Measurements from ENCODE around the gene FADS2. TPM values are rescaled to one million over a fixed set of nuclear protein-coding genes. Genes with fewer than 3 reads are reported as not detected.

The FADS2 gene
- total and polyA plus RNA-seq, 10 of the 15 experiments (the other 5 are each of a cell fraction or from before 2014, with no cell fraction given): 3.3 to 313 (median 149) TPM

DNA sequence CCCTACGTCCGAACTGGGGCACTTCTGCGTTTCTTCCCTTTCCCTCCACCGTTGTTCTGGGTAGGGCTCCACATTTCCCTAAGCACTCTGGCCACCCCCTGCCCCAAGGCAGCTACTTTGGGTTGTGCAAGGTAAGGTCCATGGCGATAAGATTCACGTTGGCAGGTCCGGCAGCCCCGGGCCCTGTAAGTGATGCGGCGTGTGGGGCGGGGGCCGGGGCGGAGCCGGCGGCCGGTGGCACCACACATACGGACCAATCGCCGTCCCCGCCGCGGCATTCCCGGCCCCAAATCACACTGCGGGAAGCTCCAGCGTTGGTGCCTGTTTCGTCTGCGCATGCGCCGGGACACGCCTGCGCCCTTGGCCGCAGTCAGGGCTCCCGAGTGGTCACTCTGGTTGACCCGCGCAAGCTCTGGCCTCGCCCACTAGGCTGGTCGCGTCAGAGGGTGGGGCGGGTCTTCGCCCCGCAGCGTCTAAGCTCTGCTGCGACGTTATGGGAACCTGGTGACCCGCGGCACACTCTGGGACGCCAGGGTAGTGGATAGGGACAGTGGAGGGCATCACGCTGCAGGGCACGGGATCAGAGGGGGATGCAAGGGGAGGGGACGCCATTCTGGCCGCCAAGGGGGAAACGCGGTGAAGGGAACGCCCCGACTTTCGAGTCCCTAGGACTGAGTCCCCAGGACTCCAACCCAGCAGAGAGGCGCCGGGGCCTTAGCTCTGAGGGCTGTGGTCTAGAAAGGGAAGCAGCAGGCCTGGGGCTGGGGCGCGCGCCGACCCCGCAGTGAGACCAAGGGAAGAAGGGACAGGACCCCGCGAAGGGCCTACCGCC is 12.9 kb upstream of the FADS2 start (continued):
- TF ChIP-seq, protein P1, sequence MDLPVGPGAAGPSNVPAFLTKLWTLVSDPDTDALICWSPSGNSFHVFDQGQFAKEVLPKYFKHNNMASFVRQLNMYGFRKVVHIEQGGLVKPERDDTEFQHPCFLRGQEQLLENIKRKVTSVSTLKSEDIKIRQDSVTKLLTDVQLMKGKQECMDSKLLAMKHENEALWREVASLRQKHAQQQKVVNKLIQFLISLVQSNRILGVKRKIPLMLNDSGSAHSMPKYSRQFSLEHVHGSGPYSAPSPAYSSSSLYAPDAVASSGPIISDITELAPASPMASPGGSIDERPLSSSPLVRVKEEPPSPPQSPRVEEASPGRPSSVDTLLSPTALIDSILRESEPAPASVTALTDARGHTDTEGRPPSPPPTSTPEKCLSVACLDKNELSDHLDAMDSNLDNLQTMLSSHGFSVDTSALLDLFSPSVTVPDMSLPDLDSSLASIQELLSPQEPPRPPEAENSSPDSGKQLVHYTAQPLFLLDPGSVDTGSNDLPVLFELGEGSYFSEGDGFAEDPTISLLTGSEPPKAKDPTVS (IDR thresholded peaks at IDR 0.05; ENCODE audit: low read depth, low read length): no peak
- TF ChIP-seq SMAD5 (IDR thresholded peaks at IDR 0.05; ENCODE audit: low read depth): peak; percentile 14; the same call in 1 of the 2 replicates
- TF ChIP-seq CREM (IDR thresholded peaks at IDR 0.05; ENCODE audit: low read depth): 0 out of 2 replicates have a peak, but pooled peaks have one; percentile 33
- TF ChIP-seq RB1 (IDR thresholded peaks at IDR 0.05; ENCODE audit: borderline replicate concordance): no peak
- no peak for TF ChIP-seq RCOR1 (conservative IDR thresholded peaks at IDR 0.05; ENCODE audit: low read depth, low read length)
- no peak for TF ChIP-seq IRF4 (IDR thresholded peaks at IDR 0.05; ENCODE audit: low read depth, low read length)
- no peak for TF ChIP-seq SIN3A (IDR thresholded peaks at IDR 0.05; ENCODE audit: low read depth, low read length)
- no peak for TF ChIP-seq CHD4 (IDR thresholded peaks at IDR 0.05)
- TF ChIP-seq SP1 (IDR thresholded peaks at IDR 0.05; ENCODE audit: low read depth, low read length): no peak
- TF ChIP-seq, protein P2, sequence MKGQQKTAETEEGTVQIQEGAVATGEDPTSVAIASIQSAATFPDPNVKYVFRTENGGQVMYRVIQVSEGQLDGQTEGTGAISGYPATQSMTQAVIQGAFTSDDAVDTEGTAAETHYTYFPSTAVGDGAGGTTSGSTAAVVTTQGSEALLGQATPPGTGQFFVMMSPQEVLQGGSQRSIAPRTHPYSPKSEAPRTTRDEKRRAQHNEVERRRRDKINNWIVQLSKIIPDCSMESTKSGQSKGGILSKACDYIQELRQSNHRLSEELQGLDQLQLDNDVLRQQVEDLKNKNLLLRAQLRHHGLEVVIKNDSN (IDR thresholded peaks at IDR 0.05; ENCODE audit: borderline replicate concordance, extremely low read length, insufficient read depth, low read depth, low read length): no peak
- no peak for TF ChIP-seq BRCA1 (IDR thresholded peaks at IDR 0.05; ENCODE audit: low read depth, low read length)
- TF ChIP-seq GABPA (IDR thresholded peaks at IDR 0.05; ENCODE audit: low read depth): no peak
- no peak for TF ChIP-seq NFIC (IDR thresholded peaks at IDR 0.05; ENCODE audit: low read depth, low read length)
- TF ChIP-seq, protein P3, sequence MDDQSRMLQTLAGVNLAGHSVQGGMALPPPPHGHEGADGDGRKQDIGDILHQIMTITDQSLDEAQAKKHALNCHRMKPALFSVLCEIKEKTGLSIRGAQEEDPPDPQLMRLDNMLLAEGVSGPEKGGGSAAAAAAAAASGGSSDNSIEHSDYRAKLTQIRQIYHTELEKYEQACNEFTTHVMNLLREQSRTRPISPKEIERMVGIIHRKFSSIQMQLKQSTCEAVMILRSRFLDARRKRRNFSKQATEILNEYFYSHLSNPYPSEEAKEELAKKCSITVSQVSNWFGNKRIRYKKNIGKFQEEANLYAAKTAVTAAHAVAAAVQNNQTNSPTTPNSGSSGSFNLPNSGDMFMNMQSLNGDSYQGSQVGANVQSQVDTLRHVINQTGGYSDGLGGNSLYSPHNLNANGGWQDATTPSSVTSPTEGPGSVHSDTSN (IDR thresholded peaks at IDR 0.05; ENCODE audit: insufficient replicate concordance, low read depth, low read length): no peak
- TF ChIP-seq ZZZ3 (IDR thresholded peaks at IDR 0.05; ENCODE audit: control insufficient read depth, insufficient read length, low read depth): no peak

Measured in GM12878 (cell line).